IPS-18a (cell line): Measurements from ENCODE around the gene HCRT.
"Not testable (repeated sequence)": the region's sequence is repeated elsewhere in the genome, so short reads cannot be mapped to it uniquely, and the experiment has no call there.

Experiments
- H3K27ac ChIP-seq: one replicate; pipeline ENCODE4 v1.5.1; 2013; ENCODE audit warnings: low read length
- H3K27me3 ChIP-seq: one replicate; pipeline ENCODE4 v1.6.1; 2013; ENCODE audit warnings: mild to moderate bottlenecking, low read length; ENCODE audit not compliant: control insufficient read depth, insufficient read depth
- H3K36me3 ChIP-seq: one replicate; pipeline ENCODE4 v1.6.1; 2013; ENCODE audit warnings: low read depth, low read length; ENCODE audit not compliant: control insufficient read depth
- H3K4me1 ChIP-seq: one replicate; pipeline ENCODE4 v1.6.1; 2013; ENCODE audit warnings: low read depth, low read length; ENCODE audit not compliant: control insufficient read depth
- H3K4me3 ChIP-seq: one replicate; pipeline ENCODE4 v1.5.1; 2013; ENCODE audit warnings: low read length
- H3K9ac ChIP-seq: one replicate; pipeline ENCODE4 v1.6.1; 2013; ENCODE audit warnings: mild to moderate bottlenecking, low read length, moderate library complexity
- H3K9me3 ChIP-seq: one replicate; pipeline ENCODE4 v1.6.1; 2013; ENCODE audit warnings: low read depth, low read length; ENCODE audit not compliant: control insufficient read depth

Gene HCRT

GRCh38 chr17:42146911-42147607, 38.2 kb downstream of the HCRT start:
- no peak overlapping the region for H3K27ac ChIP-seq
- H3K4me3 ChIP-seq, result no peak overlapping the region
- H3K9ac ChIP-seq, result no peak overlapping the region
- no peaks in the 10 kb centered on the region for H3K4me1 ChIP-seq
- peaks cover 9% of the 10 kb centered on the region for H3K36me3 ChIP-seq
- no peaks in the 10 kb centered on the region for H3K27me3 ChIP-seq
- H3K9me3 ChIP-seq, result no peaks in the 10 kb centered on the region

- not testable (repeated sequence) for H3K9me3 ChIP-seq, H3K9ac ChIP-seq, H3K4me3 ChIP-seq, H3K27me3 ChIP-seq, H3K36me3 ChIP-seq, H3K4me1 ChIP-seq, H3K27ac ChIP-seq
These were observed 42.1 kb downstream of the HCRT start for GRCh38 chr17:42143138-42143537.

GRCh38 chr17:42142371-42142896, 42.8 kb downstream of the HCRT start:
- H3K4me3 ChIP-seq, result no peak overlapping the region
- H3K9me3 ChIP-seq, result no peaks in the 10 kb centered on the region
- H3K27ac ChIP-seq, result no peak overlapping the region
- no peak overlapping the region for H3K9ac ChIP-seq
- no peaks in the 10 kb centered on the region for H3K27me3 ChIP-seq
- H3K36me3 ChIP-seq, result peaks cover 7% of the 10 kb centered on the region
- H3K4me1 ChIP-seq, result no peaks in the 10 kb centered on the region

GRCh38 chr17:42141382-42141781, 43.9 kb downstream of the HCRT start:
- no peak overlapping the region for H3K4me3 ChIP-seq
- H3K9me3 ChIP-seq, result no peaks in the 10 kb centered on the region
- H3K9ac ChIP-seq, result no peak overlapping the region
- no peaks in the 10 kb centered on the region for H3K4me1 ChIP-seq
- H3K27ac ChIP-seq, result no peak overlapping the region
- H3K27me3 ChIP-seq, result no peaks in the 10 kb centered on the region
- peaks cover 7% of the 10 kb centered on the region for H3K36me3 ChIP-seq

GRCh38 chr17:42140690-42141089, 44.6 kb downstream of the HCRT start:
- H3K27me3 ChIP-seq, H3K9me3 ChIP-seq, H3K4me3 ChIP-seq, H3K4me1 ChIP-seq, H3K27ac ChIP-seq, H3K9ac ChIP-seq, H3K36me3 ChIP-seq: not testable (repeated sequence)

GRCh38 chr17:42138749-42139492, 46.3 kb downstream of the HCRT start:
- peaks cover 3% of the 10 kb centered on the region for H3K36me3 ChIP-seq
- H3K27ac ChIP-seq, result no peak overlapping the region
- H3K9me3 ChIP-seq, result no peaks in the 10 kb centered on the region
- H3K4me3 ChIP-seq, result no peak overlapping the region
- H3K9ac ChIP-seq, result no peak overlapping the region
- H3K4me1 ChIP-seq, result no peaks in the 10 kb centered on the region
- H3K27me3 ChIP-seq, result no peaks in the 10 kb centered on the region

- H3K9me3 ChIP-seq, result no peaks in the 10 kb centered on the region
- H3K36me3 ChIP-seq, result no peaks in the 10 kb centered on the region
- H3K27ac ChIP-seq, result no peak overlapping the region
- peaks cover 3% of the 10 kb centered on the region for H3K4me1 ChIP-seq
- H3K27me3 ChIP-seq, result no peaks in the 10 kb centered on the region
- no peak overlapping the region for H3K4me3 ChIP-seq
- H3K9ac ChIP-seq, result no peak overlapping the region
These were observed 48.6 kb downstream of the HCRT start for GRCh38 chr17:42136654-42137051.

GRCh38 chr17:42135664-42136653, 49.3 kb downstream of the HCRT start:
- Histone ChIP-seq H3K4me1 (peaks cover 3% of the 10 kb centered on the region), H3K4me3 (no peak overlapping the region), H3K9ac (no peak overlapping the region), H3K36me3 (no peaks in the 10 kb centered on the region), H3K9me3 (no peaks in the 10 kb centered on the region), H3K27ac (no peak overlapping the region), H3K27me3 (no peaks in the 10 kb centered on the region)

GRCh38 chr17:42135151-42135550, 50.1 kb downstream of the HCRT start:
- H3K27ac ChIP-seq, result no peak overlapping the region
- H3K4me1 ChIP-seq, result peaks cover 3% of the 10 kb centered on the region
- H3K27me3 ChIP-seq, result no peaks in the 10 kb centered on the region
- H3K36me3 ChIP-seq, result no peaks in the 10 kb centered on the region
- H3K9ac ChIP-seq, result no peak overlapping the region
- H3K9me3 ChIP-seq, result no peaks in the 10 kb centered on the region
- no peak overlapping the region for H3K4me3 ChIP-seq
